GM12878 (cell line): ENCODE data around the gene SPTBN1. TPM values are rescaled to one million over a fixed set of nuclear protein-coding genes. Genes with fewer than 3 reads are reported as not detected.

ENCODE experiments used
- CREM ChIP-seq: IDR thresholded peaks from 2 replicates; pipeline ENCODE4 v1.6.1; 2014; ENCODE audit warnings: antibody characterized with exemption, low read depth
- MAX ChIP-seq: IDR thresholded peaks from 2 replicates; pipeline ENCODE4 v1.6.1; 2012; ENCODE audit warnings: low read depth, low read length, improper control_type of control experiment
- MTA3 ChIP-seq: IDR thresholded peaks from 2 replicates; pipeline ENCODE4 v1.6.1; 2012; ENCODE audit warnings: low read length, inconsistent platforms, borderline replicate concordance
- RUNX3 ChIP-seq: IDR thresholded peaks from 2 replicates; pipeline ENCODE4 v1.6.1; 2012; ENCODE audit warnings: low read length, inconsistent platforms
- SIX5 ChIP-seq: IDR thresholded peaks from 2 replicates; pipeline ENCODE4 v1.6.1; 2011; ENCODE audit warnings: mild to moderate bottlenecking, low read depth, low read length, moderate library complexity; ENCODE audit not compliant: severe bottlenecking
- STAT3 ChIP-seq: IDR thresholded peaks from 2 replicates; pipeline ENCODE4 v1.6.1; 2011; ENCODE audit warnings: low read depth, low read length, improper control_type of control experiment
- ZNF622 ChIP-seq: fragments of 450-650 bp; IDR thresholded peaks from 2 replicates; pipeline ENCODE4 v1.6.1; 2017; ENCODE audit warnings: mild to moderate bottlenecking, inconsistent platforms
- polyA plus RNA-seq, 11 experiments: library from polyadenylated mRNA; depleted of rRNA in 4 of 11; unstranded in 6 of 11; stranded (reverse) in 5 of 11; fragments of >200 nt; fragmentation: Nextera tagmentation in 4 of 11; fragmentation: Illumina TruSeq in 1 of 11; extraction: Ambion mirVana in 4 of 11; extraction: Trizol in 1 of 11; gene quantifications; 1 replicate in 1 of 11; 2 replicates in 10 of 11; pipeline versions ENCODE4 v1.2.1 to v1.2.3, GENCODE V29; 2011 to 2016; ENCODE audit warnings: inconsistent platforms in 2 of 11, missing spikeins in 2 of 11, low read depth in 1 of 11
- total RNA-seq, 4 experiments: library from RNA; depleted of rRNA in 3 of 4; stranded (reverse); fragments of >200 nt in 3 of 4; fragmentation: Illumina TruSeq in 1 of 4; extraction: Trizol in 1 of 4; gene quantifications; 2 replicates each; pipeline versions ENCODE4 v1.2.1 to v1.2.3, GENCODE V29; 2013 to 2021
- TF ChIP-seq, protein P1 (sequence below): fragments of 450-650 bp; IDR thresholded peaks from 2 replicates; pipeline ENCODE4 v1.6.1; 2017; ENCODE audit warnings: borderline replicate concordance
- TF ChIP-seq, protein P2 (sequence below): fragments of 450-650 bp; formaldehyde crosslinking; IDR thresholded peaks from 2 replicates; pipeline ENCODE4 v1.4.0; 2020; ENCODE audit warnings: mild to moderate bottlenecking, moderate library complexity

SPTBN1 gene
- total and polyA plus RNA-seq, 10 of the 15 experiments (the other 5 are each of a cell fraction or from before 2014, with no cell fraction given) = 20.6 to 154 (median 76.7) TPM

DNA sequence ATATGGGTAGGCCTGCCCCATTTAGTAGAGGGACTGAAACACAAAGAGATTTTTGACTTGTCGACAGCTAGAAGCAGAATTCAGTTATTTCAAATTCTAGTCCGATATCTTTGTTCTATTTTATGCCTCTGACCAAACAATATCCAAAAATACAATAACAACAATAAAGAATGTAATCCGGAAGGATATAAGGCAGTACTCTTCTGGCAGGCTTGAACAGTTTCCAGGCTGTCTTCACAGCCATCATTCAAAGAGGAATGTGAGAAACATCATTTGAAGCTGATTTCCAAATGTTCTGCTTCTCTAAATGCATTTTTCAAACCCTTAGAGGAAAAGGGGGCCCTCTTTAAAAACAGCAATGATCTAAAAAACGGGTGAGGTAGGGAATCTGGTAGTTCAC is 36.7 kb upstream of the SPTBN1 start (continued):
- TF ChIP-seq MAX (no peak), MTA3 (no peak), STAT3 (no peak), RUNX3 (no peak), SIX5 (no peak), CREM (no peak), ZNF622 (no peak)
- TF ChIP-seq, protein P1, sequence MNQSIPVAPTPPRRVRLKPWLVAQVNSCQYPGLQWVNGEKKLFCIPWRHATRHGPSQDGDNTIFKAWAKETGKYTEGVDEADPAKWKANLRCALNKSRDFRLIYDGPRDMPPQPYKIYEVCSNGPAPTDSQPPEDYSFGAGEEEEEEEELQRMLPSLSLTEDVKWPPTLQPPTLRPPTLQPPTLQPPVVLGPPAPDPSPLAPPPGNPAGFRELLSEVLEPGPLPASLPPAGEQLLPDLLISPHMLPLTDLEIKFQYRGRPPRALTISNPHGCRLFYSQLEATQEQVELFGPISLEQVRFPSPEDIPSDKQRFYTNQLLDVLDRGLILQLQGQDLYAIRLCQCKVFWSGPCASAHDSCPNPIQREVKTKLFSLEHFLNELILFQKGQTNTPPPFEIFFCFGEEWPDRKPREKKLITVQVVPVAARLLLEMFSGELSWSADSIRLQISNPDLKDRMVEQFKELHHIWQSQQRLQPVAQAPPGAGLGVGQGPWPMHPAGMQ = no peak
- TF ChIP-seq, protein P2, sequence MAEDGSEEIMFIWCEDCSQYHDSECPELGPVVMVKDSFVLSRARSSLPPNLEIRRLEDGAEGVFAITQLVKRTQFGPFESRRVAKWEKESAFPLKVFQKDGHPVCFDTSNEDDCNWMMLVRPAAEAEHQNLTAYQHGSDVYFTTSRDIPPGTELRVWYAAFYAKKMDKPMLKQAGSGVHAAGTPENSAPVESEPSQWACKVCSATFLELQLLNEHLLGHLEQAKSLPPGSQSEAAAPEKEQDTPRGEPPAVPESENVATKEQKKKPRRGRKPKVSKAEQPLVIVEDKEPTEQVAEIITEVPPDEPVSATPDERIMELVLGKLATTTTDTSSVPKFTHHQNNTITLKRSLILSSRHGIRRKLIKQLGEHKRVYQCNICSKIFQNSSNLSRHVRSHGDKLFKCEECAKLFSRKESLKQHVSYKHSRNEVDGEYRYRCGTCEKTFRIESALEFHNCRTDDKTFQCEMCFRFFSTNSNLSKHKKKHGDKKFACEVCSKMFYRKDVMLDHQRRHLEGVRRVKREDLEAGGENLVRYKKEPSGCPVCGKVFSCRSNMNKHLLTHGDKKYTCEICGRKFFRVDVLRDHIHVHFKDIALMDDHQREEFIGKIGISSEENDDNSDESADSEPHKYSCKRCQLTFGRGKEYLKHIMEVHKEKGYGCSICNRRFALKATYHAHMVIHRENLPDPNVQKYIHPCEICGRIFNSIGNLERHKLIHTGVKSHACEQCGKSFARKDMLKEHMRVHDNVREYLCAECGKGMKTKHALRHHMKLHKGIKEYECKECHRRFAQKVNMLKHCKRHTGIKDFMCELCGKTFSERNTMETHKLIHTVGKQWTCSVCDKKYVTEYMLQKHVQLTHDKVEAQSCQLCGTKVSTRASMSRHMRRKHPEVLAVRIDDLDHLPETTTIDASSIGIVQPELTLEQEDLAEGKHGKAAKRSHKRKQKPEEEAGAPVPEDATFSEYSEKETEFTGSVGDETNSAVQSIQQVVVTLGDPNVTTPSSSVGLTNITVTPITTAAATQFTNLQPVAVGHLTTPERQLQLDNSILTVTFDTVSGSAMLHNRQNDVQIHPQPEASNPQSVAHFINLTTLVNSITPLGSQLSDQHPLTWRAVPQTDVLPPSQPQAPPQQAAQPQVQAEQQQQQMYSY = no peak
